H9 (cell line): ENCODE data around the gene GAK. TPM values are rescaled to one million over a fixed set of nuclear protein-coding genes. Genes with fewer than 3 reads are reported as not detected.

ENCODE experiments used
- DNase-seq: peaks from one replicate; pipeline ENCODE4 v3.0.0-alpha.2; 2017
- H2AFZ ChIP-seq: one replicate; pipeline ENCODE4 v1.6.1; 2013; ENCODE audit warnings: mild to moderate bottlenecking, low read length, control low read depth, moderate library complexity
- H2AK5ac ChIP-seq: 2 replicates; pipeline ENCODE4 v1.6.1; 2013; ENCODE audit warnings: low read length, control low read depth, mixed read lengths; ENCODE audit not compliant: insufficient read length
- H2BK120ac ChIP-seq: one replicate; pipeline ENCODE4 v1.6.1; 2013; ENCODE audit warnings: low read depth, mild to moderate bottlenecking, low read length, control low read depth, inconsistent platforms; ENCODE audit not compliant: poor library complexity, severe bottlenecking
- H2BK12ac ChIP-seq: 2 replicates; pipeline ENCODE4 v1.6.1; 2013; ENCODE audit warnings: low read length, control low read depth, mixed read lengths, low read depth; ENCODE audit not compliant: insufficient read length
- H2BK15ac ChIP-seq: 2 replicates; pipeline ENCODE4 v1.6.1; 2013; ENCODE audit warnings: low read depth, low read length, control low read depth
- H2BK20ac ChIP-seq: one replicate; pipeline ENCODE4 v1.6.1; 2013; ENCODE audit warnings: low read depth, mild to moderate bottlenecking, low read length, control low read depth, inconsistent platforms; ENCODE audit not compliant: poor library complexity, severe bottlenecking
- H2BK5ac ChIP-seq: 2 replicates; pipeline ENCODE4 v1.6.1; 2013; ENCODE audit warnings: low read length, control low read depth, mixed read lengths; ENCODE audit not compliant: insufficient read length
- H3K14ac ChIP-seq: 2 replicates; pipeline ENCODE4 v1.6.1; 2013; ENCODE audit warnings: low read length, control low read depth; ENCODE audit not compliant: insufficient read depth
- H3K18ac ChIP-seq: 2 replicates; pipeline ENCODE4 v1.6.1; 2013; ENCODE audit warnings: low read depth, mild to moderate bottlenecking, mixed read lengths, low read length, control low read depth; ENCODE audit not compliant: insufficient read length
- H3K23ac ChIP-seq: 2 replicates; pipeline ENCODE4 v1.6.1; 2013; ENCODE audit warnings: low read length, control low read depth, mixed read lengths, low read depth; ENCODE audit not compliant: insufficient read length
- H3K23me2 ChIP-seq: 2 replicates; pipeline ENCODE4 v1.6.1; 2013; ENCODE audit warnings: low read depth, mild to moderate bottlenecking, mixed read lengths, low read length, control low read depth; ENCODE audit not compliant: insufficient read length, poor library complexity, severe bottlenecking
- H3K27ac ChIP-seq: 2 replicates; pipeline ENCODE4 v1.5.1; 2013; ENCODE audit warnings: low read length, control low read depth, mixed read lengths, low read depth; ENCODE audit not compliant: insufficient read length
- H3K27me3 ChIP-seq: 2 replicates; pipeline ENCODE4 v1.6.1; 2013; ENCODE audit warnings: low read length, control low read depth, inconsistent platforms; ENCODE audit not compliant: insufficient read depth
- H3K4ac ChIP-seq: 2 replicates; pipeline ENCODE4 v1.6.1; 2013; ENCODE audit warnings: low read depth, mild to moderate bottlenecking, control low read depth, inconsistent platforms, low read length, moderate library complexity
- H3K4me1 ChIP-seq: 2 replicates; pipeline ENCODE4 v1.6.1; 2013; ENCODE audit warnings: low read length, control low read depth, inconsistent platforms; ENCODE audit not compliant: insufficient read depth
- H3K4me2 ChIP-seq: 2 replicates; pipeline ENCODE4 v1.6.1; 2013; ENCODE audit warnings: low read length, control low read depth, mixed read lengths; ENCODE audit not compliant: insufficient read length, insufficient read depth
- H3K56ac ChIP-seq: 2 replicates; pipeline ENCODE4 v1.6.1; 2013; ENCODE audit warnings: low read depth, mild to moderate bottlenecking, mixed read lengths, low read length, control low read depth; ENCODE audit not compliant: insufficient read length
- H3K79me1 ChIP-seq: 2 replicates; pipeline ENCODE4 v1.6.1; 2013; ENCODE audit warnings: low read depth, mild to moderate bottlenecking, moderate library complexity, low read length, control low read depth, inconsistent platforms; ENCODE audit not compliant: insufficient read depth, poor library complexity, severe bottlenecking
- H3K79me2 ChIP-seq: 2 replicates; pipeline ENCODE4 v1.6.1; 2013; ENCODE audit warnings: low read length, control low read depth, inconsistent platforms; ENCODE audit not compliant: insufficient read depth
- H3K9ac ChIP-seq: 2 replicates; pipeline ENCODE4 v1.6.1; 2013; ENCODE audit warnings: low read length, control low read depth, mixed read lengths; ENCODE audit not compliant: insufficient read length; ENCODE audit errors: extremely low read depth
- H3K9me3 ChIP-seq: one replicate; pipeline ENCODE4 v1.6.1; 2013; ENCODE audit warnings: low read depth, low read length, inconsistent platforms; ENCODE audit not compliant: control insufficient read depth
- H3T11ph ChIP-seq: one replicate; pipeline ENCODE4 v1.6.1; 2013; ENCODE audit warnings: mild to moderate bottlenecking, low read length, control low read depth, inconsistent platforms
- H4K20me1 ChIP-seq: one replicate; pipeline ENCODE4 v1.6.1; 2013; ENCODE audit not compliant: control insufficient read depth, insufficient read length, insufficient read depth
- H4K5ac ChIP-seq: 2 replicates; pipeline ENCODE4 v1.6.1; 2013; ENCODE audit warnings: low read depth, mild to moderate bottlenecking, mixed read lengths, low read length, control low read depth; ENCODE audit not compliant: insufficient read length
- H4K8ac ChIP-seq: replicated peaks from 2 replicates; pipeline ENCODE4 v1.6.1; 2013; ENCODE audit warnings: low read length, control low read depth, mixed read lengths, low read depth; ENCODE audit not compliant: insufficient read length
- H4K91ac ChIP-seq: 2 replicates; pipeline ENCODE4 v1.6.1; 2013; ENCODE audit warnings: low read depth, mild to moderate bottlenecking, moderate library complexity, mixed read lengths, low read length, control low read depth; ENCODE audit not compliant: insufficient read length
- H3K27ac Mint-ChIP-seq, 3 experiments: 2 replicates in 2 of 3; 3 replicates in 1 of 3; pipeline ENCODE4 v1.8.0; 2020 to 2021; ENCODE audit warnings: mixed read lengths in 3 of 3, mild to moderate bottlenecking in 1 of 3, moderate library complexity in 1 of 3
- H3K27me3 Mint-ChIP-seq: 2 replicates; pipeline ENCODE4 v1.8.0; 2021; ENCODE audit warnings: low read depth, mild to moderate bottlenecking, moderate library complexity, mixed read lengths
- H3K36me3 Mint-ChIP-seq, 3 experiments: 2 replicates in 2 of 3; 3 replicates in 1 of 3; pipeline ENCODE4 v1.8.0; 2020 to 2021; ENCODE audit warnings: low read depth in 3 of 3, mixed read lengths in 3 of 3; ENCODE audit not compliant: insufficient read depth in 1 of 3
- H3K4me1 Mint-ChIP-seq, 2 experiments: 2 replicates each; pipeline ENCODE4 v1.8.0; 2020; ENCODE audit warnings: mixed read lengths in 2 of 2
- H3K4me3 Mint-ChIP-seq, 2 experiments: 2 replicates in 1 of 2; 3 replicates in 1 of 2; pipeline ENCODE4 v1.8.0; 2020 to 2021; ENCODE audit warnings: mild to moderate bottlenecking in 2 of 2, mixed read lengths in 2 of 2, moderate library complexity in 1 of 2
- H3K9me3 Mint-ChIP-seq, 2 experiments: 2 replicates in 1 of 2; 3 replicates in 1 of 2; pipeline ENCODE4 v1.8.0; 2020; ENCODE audit warnings: mild to moderate bottlenecking in 2 of 2, mixed read lengths in 2 of 2, moderate library complexity in 1 of 2
- WGBS: extraction: QIAGEN DNeasy Blood & Tissue Kit; methylation state at CpG from one replicate; pipeline ENCODE4 v1.1.7; 2013; ENCODE audit warnings: missing lambda C conversion rate, low lambda C conversion rate, mixed read lengths; ENCODE audit not compliant: insufficient read length; ENCODE audit errors: extremely low coverage; 5-methylcytosine and 5-hydroxymethylcytosine counted together
- total RNA-seq: library from RNA; stranded (reverse); gene quantifications from 2 replicates; pipeline ENCODE4 v1.2.1, GENCODE V29; 2021
- TF ChIP-seq, protein P1 (sequence below): fragments of 200-600 bp; sonication (generic); conservative IDR thresholded peaks from 3 replicates; pipeline ENCODE4 v1.8.0; 2021; ENCODE audit warnings: antibody characterized with exemption, mild to moderate bottlenecking

The GAK gene
- total RNA-seq, 1 experiment from 2014 or later = 80.7 TPM

DNA sequence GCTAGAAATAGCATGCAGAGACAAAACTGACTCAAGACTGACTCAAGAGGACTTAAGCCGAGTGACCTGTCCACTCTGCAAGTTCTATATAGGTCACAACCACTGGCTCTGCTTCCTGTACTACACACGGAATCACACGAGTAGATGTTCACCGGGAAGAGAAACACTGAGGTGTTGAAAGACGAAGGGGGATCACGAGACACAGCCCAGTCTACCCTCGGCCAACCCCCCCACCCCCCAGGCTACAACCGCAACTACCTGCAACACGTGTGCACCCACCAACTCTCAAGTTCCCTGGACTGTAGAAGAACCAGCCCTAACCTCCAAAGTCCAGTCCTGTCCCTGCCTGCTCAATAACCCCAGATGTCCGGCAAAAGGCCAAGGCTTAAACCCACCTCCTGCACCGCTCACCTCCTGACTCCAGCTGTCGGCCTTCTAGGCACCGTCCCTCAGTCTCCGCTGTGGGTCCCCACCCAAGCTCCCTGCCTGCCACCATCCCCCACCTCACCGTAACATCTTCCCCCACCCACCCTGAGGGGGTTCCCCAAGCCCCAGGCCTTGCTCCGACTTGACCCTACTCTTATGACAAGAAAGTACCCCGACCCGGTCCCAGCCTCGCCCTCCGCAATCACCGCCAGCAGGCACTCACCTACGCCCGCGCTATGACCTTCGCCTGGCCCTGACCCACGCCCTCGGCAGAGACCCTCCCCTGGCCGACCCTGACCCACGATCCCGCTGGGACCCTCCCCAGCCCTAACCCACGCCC lies 739 bp downstream of the GAK start:
- Mint-ChIP-seq H3K4me3 (peak overlapping the region; percentile 88 to 96), H3K27ac (peak overlapping the region; percentile 71 to 95 (median 89); a peak in 6 of 7 replicates), H3K4me1 (peaks cover 16 to 17% of the 10 kb centered on the region in 2 experiments), H3K36me3 (no peaks in the 10 kb centered on the region; a peak in 1 of 7 replicates), H3K27me3 (no peaks in the 10 kb centered on the region; the same call in 1 of the 2 replicates), H3K9me3 (no peaks in the 10 kb centered on the region)
- peaks cover 19% of the 10 kb centered on the region; the same call in 1 of the 2 replicates for H3K79me2 ChIP-seq
- H2BK15ac ChIP-seq = no peak overlapping the region
- peaks cover 4% of the 10 kb centered on the region; the same call in 1 of the 2 replicates for H3K4me1 ChIP-seq
- no peak overlapping the region for H2BK12ac ChIP-seq
- H2AFZ ChIP-seq = no peak overlapping the region
- no peak for DNase-seq
- no peak overlapping the region for H3K4ac ChIP-seq
- no peak overlapping the region for H3K27ac ChIP-seq
- no peaks in the 10 kb centered on the region for H3K9me3 ChIP-seq
- WGBS = no CpG with 5 or more reads among the region's 31 CpGs
- H3K23me2 ChIP-seq = peaks cover 18% of the 10 kb centered on the region
- no peak overlapping the region for H3T11ph ChIP-seq
- peak overlapping the region; percentile 97 for H3K4me2 ChIP-seq
- H3K18ac ChIP-seq = peak overlapping the region; percentile 2
- H3K9ac ChIP-seq = peak overlapping the region; percentile 79
- H2BK20ac ChIP-seq = no peak overlapping the region
- no peak overlapping the region for H4K91ac ChIP-seq
- H4K20me1 ChIP-seq = peaks cover 2% of the 10 kb centered on the region
- H2AK5ac ChIP-seq = no peak overlapping the region
- no peak overlapping the region for H4K8ac ChIP-seq
- H3K23ac ChIP-seq = no peak overlapping the region
- H3K56ac ChIP-seq = no peak overlapping the region
- no peak overlapping the region for H2BK5ac ChIP-seq
- H3K14ac ChIP-seq = peak overlapping the region; percentile 95
- H3K79me1 ChIP-seq = peaks cover 12% of the 10 kb centered on the region
- no peaks in the 10 kb centered on the region for H3K27me3 ChIP-seq
- H2BK120ac ChIP-seq = no peak overlapping the region
- TF ChIP-seq, protein P1, sequence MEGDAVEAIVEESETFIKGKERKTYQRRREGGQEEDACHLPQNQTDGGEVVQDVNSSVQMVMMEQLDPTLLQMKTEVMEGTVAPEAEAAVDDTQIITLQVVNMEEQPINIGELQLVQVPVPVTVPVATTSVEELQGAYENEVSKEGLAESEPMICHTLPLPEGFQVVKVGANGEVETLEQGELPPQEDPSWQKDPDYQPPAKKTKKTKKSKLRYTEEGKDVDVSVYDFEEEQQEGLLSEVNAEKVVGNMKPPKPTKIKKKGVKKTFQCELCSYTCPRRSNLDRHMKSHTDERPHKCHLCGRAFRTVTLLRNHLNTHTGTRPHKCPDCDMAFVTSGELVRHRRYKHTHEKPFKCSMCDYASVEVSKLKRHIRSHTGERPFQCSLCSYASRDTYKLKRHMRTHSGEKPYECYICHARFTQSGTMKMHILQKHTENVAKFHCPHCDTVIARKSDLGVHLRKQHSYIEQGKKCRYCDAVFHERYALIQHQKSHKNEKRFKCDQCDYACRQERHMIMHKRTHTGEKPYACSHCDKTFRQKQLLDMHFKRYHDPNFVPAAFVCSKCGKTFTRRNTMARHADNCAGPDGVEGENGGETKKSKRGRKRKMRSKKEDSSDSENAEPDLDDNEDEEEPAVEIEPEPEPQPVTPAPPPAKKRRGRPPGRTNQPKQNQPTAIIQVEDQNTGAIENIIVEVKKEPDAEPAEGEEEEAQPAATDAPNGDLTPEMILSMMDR = no peak
- no peak overlapping the region for H4K5ac ChIP-seq
